Neural progenitor cell (in vitro differentiated cells): ENCODE results near the gene PADI3. TPM values are rescaled to one million over a fixed set of nuclear protein-coding genes. Genes with fewer than 3 reads are reported as not detected.

Experiments used
- DNase-seq: peaks from one replicate; pipeline ENCODE4 v3.0.0-alpha.2; 2016; ENCODE audit warnings: low spot score
- H2AFZ ChIP-seq: fragments of 200-600 bp; sonication (generic); replicated peaks from 2 replicates; pipeline ENCODE4 v1.6.1; 2016; ENCODE audit warnings: antibody characterized with exemption
- H3F3A ChIP-seq: fragments of 200-600 bp; sonication (generic); 2 replicates; pipeline ENCODE4 v1.6.1; 2016; ENCODE audit warnings: antibody characterized with exemption, low read depth
- H3K27ac ChIP-seq: fragments of 200-600 bp; sonication (generic); 2 replicates; pipeline ENCODE4 v1.5.1; 2016; ENCODE audit warnings: mild to moderate bottlenecking
- H3K27me3 ChIP-seq: fragments of 200-600 bp; sonication (generic); 2 replicates; pipeline ENCODE4 v1.6.1; 2016; ENCODE audit warnings: mild to moderate bottlenecking, moderate library complexity
- H3K36me3 ChIP-seq: fragments of 200-600 bp; sonication (generic); 2 replicates; pipeline ENCODE4 v1.5.1; 2016
- H3K4me1 ChIP-seq: fragments of 200-600 bp; sonication (generic); 2 replicates; pipeline ENCODE4 v1.6.1; 2016; ENCODE audit warnings: mixed run types
- H3K4me2 ChIP-seq: fragments of 200-600 bp; sonication (generic); 2 replicates; pipeline ENCODE4 v1.6.1; 2016
- H3K4me3 ChIP-seq: fragments of 200-600 bp; sonication (generic); 2 replicates; pipeline ENCODE4 v1.5.1; 2016
- H3K79me2 ChIP-seq: fragments of 200-600 bp; sonication (generic); 2 replicates; pipeline ENCODE4 v1.6.1; 2016; ENCODE audit warnings: low read depth
- H3K9ac ChIP-seq: fragments of 200-600 bp; sonication (generic); 2 replicates; pipeline ENCODE4 v1.6.1; 2016
- H3K9me3 ChIP-seq: fragments of 200-600 bp; sonication (generic); 2 replicates; pipeline ENCODE4 v1.5.1; 2016; ENCODE audit warnings: low read depth
- H4K20me1 ChIP-seq: fragments of 200-600 bp; sonication (generic); 2 replicates; pipeline ENCODE4 v1.6.1; 2016; ENCODE audit warnings: low read depth
- H3K27ac Mint-ChIP-seq: 3 replicates; pipeline ENCODE4 v1.8.0; 2021; ENCODE audit warnings: mixed read lengths
- H3K27me3 Mint-ChIP-seq: 2 replicates; pipeline ENCODE4 v1.8.0; 2022; ENCODE audit warnings: low read depth, mild to moderate bottlenecking, inconsistent platforms, moderate library complexity, mixed read lengths; ENCODE audit not compliant: insufficient read depth
- H3K36me3 Mint-ChIP-seq: 3 replicates; pipeline ENCODE4 v1.8.0; 2021; ENCODE audit warnings: mixed read lengths
- H3K4me1 Mint-ChIP-seq: 3 replicates; pipeline ENCODE4 v1.8.0; 2021; ENCODE audit warnings: mixed read lengths
- H3K4me3 Mint-ChIP-seq: 3 replicates; pipeline ENCODE4 v1.8.0; 2021; ENCODE audit warnings: mild to moderate bottlenecking, moderate library complexity, mixed read lengths
- H3K9me3 Mint-ChIP-seq: 3 replicates; pipeline ENCODE4 v1.8.0; 2020; ENCODE audit warnings: mixed read lengths
- CTCF ChIP-seq: fragments of 200-600 bp; sonication (generic); IDR thresholded peaks from 2 replicates; pipeline ENCODE4 v1.5.1; 2017; ENCODE audit warnings: antibody characterized with exemption, mild to moderate bottlenecking
- EZH2 ChIP-seq: fragments of 200-600 bp; sonication (generic); IDR thresholded peaks from 2 replicates; pipeline ENCODE4 v1.6.1; 2017; ENCODE audit warnings: antibody characterized with exemption, mild to moderate bottlenecking, moderate library complexity
- EZH2phosphoT487 ChIP-seq: fragments of 200-600 bp; sonication (generic); IDR thresholded peaks from 2 replicates; pipeline ENCODE4 v1.6.1; 2017; ENCODE audit warnings: antibody characterized with exemption
- total RNA-seq: library from RNA; depleted of rRNA; stranded (reverse); fragments of >200 nt; gene quantifications from 2 replicates; pipeline ENCODE4 v1.2.3, GENCODE V29; 2015; ENCODE audit warnings: low replicate concordance

Gene PADI3
- total RNA-seq, 1 donor from 2014 or later: 1.0 TPM

- H3K4me3 ChIP-seq: no peak overlapping the region
- DNase-seq: peak; percentile 72
- Mint-ChIP-seq H3K27ac (no peak overlapping the region), H3K36me3 (no peaks in the 10 kb centered on the region), H3K4me1 (peaks cover 9% of the 10 kb centered on the region), H3K9me3 (no peaks in the 10 kb centered on the region), H3K27me3 (peaks cover 2% of the 10 kb centered on the region), H3K4me3 (no peak overlapping the region)
- H4K20me1 ChIP-seq: no peaks in the 10 kb centered on the region
- H3K9me3 ChIP-seq: no peaks in the 10 kb centered on the region
- H3K27ac ChIP-seq: no peak overlapping the region
- H3K9ac ChIP-seq: no peak overlapping the region
- H3F3A ChIP-seq: no peaks in the 10 kb centered on the region
- TF ChIP-seq CTCF (peak; percentile 81), EZH2phosphoT487 (no peak), EZH2 (no peak)
- H3K36me3 ChIP-seq: no peaks in the 10 kb centered on the region
- no peak overlapping the region for H2AFZ ChIP-seq
- H3K27me3 ChIP-seq: no peaks in the 10 kb centered on the region
- H3K4me1 ChIP-seq: no peaks in the 10 kb centered on the region
- no peaks in the 10 kb centered on the region for H3K79me2 ChIP-seq
- no peak overlapping the region for H3K4me2 ChIP-seq
These were observed 25.6 kb downstream of the PADI3 start for GRCh38 chr1:17274186-17275170.

- no peak overlapping the region for H3K4me3 ChIP-seq
- TF ChIP-seq EZH2: no peak
- no peak for TF ChIP-seq CTCF
- no peak for TF ChIP-seq EZH2phosphoT487
- no peak overlapping the region for H3K9ac ChIP-seq
- H3K4me3 Mint-ChIP-seq: no peak overlapping the region
- H3K27me3 ChIP-seq: no peaks in the 10 kb centered on the region
- no peaks in the 10 kb centered on the region for H4K20me1 ChIP-seq
- no peak overlapping the region for H2AFZ ChIP-seq
- H3F3A ChIP-seq: no peaks in the 10 kb centered on the region
- no peak overlapping the region for H3K4me2 ChIP-seq
- no peak overlapping the region for H3K27ac Mint-ChIP-seq
- H3K9me3 ChIP-seq: no peaks in the 10 kb centered on the region
- H3K4me1 Mint-ChIP-seq: peaks cover 9% of the 10 kb centered on the region
- H3K4me1 ChIP-seq: no peaks in the 10 kb centered on the region
- no peaks in the 10 kb centered on the region for H3K36me3 Mint-ChIP-seq
- no peaks in the 10 kb centered on the region for H3K36me3 ChIP-seq
- H3K27ac ChIP-seq: no peak overlapping the region
- no peaks in the 10 kb centered on the region for H3K9me3 Mint-ChIP-seq
- no peaks in the 10 kb centered on the region for H3K79me2 ChIP-seq
- peaks cover 2% of the 10 kb centered on the region for H3K27me3 Mint-ChIP-seq
- DNase-seq: no peak
These were observed 27.7 kb downstream of the PADI3 start for GRCh38 chr1:17276568-17276967.

GRCh38 chr1:17277511-17278159, 28.7 kb downstream of the PADI3 start:
- Histone ChIP-seq H3K9ac (no peak overlapping the region), H3K4me3 (no peak overlapping the region), H3K9me3 (no peaks in the 10 kb centered on the region), H3K27ac (no peak overlapping the region), H3K79me2 (no peaks in the 10 kb centered on the region), H2AFZ (no peak overlapping the region), H3K4me1 (no peaks in the 10 kb centered on the region), H3K27me3 (no peaks in the 10 kb centered on the region), H3K4me2 (no peak overlapping the region), H3F3A (no peaks in the 10 kb centered on the region), H4K20me1 (no peaks in the 10 kb centered on the region), H3K36me3 (no peaks in the 10 kb centered on the region)
- TF ChIP-seq EZH2 (no peak), EZH2phosphoT487 (no peak), CTCF (no peak)
- DNase-seq: no peak
- no peaks in the 10 kb centered on the region for H3K9me3 Mint-ChIP-seq
- H3K27ac Mint-ChIP-seq: no peak overlapping the region
- peaks cover 2% of the 10 kb centered on the region for H3K27me3 Mint-ChIP-seq
- H3K4me1 Mint-ChIP-seq: peaks cover 9% of the 10 kb centered on the region
- H3K4me3 Mint-ChIP-seq: no peak overlapping the region
- H3K36me3 Mint-ChIP-seq: no peaks in the 10 kb centered on the region
